Endothelial cell of umbilical vein (primary cell): ENCODE measurements around the gene HIVEP3. TPM values are rescaled to one million over a fixed set of nuclear protein-coding genes. Genes with fewer than 3 reads are reported as not detected.

Source experiments
- BruUV-seq: library from RNA; stranded (reverse); fragments of 400-500 nt; replicated peaks from 2 replicates; lab custom pipeline; 2021; lab: Mats Ljungman, UMichigan
- CTCF ChIA-PET: fragments of 300-600, 350-600 bp; sonication (Branson Sonifier 250); formaldehyde crosslinking; loops from one replicate; lab custom pipeline; 2021; ENCODE audit warnings: antibody characterized with exemption, inconsistent platforms; lab: Charles Lee
- POLR2A ChIA-PET: fragments of 300-600, 350-600 bp; sonication (Branson Sonifier 250); formaldehyde crosslinking; loops from one replicate; lab custom pipeline; 2021; ENCODE audit warnings: antibody characterized with exemption, inconsistent platforms; lab: Charles Lee
- DNase-seq: peaks from one replicate; pipeline ENCODE4 v3.0.0-alpha.2; 2011; ENCODE audit warnings: low read depth, low spot score
- FAIRE-seq: peaks from 2 replicates; lab custom pipeline; 2011; peaks lifted over from hg19 to GRCh38; lab: Jason Lieb, UNC
- H2AFZ ChIP-seq: 2 replicates; pipeline ENCODE4 v1.6.0; 2012; ENCODE audit warnings: low read depth, low read length, control low read depth, inconsistent platforms
- H3K27ac ChIP-seq: 2 replicates; pipeline ENCODE4 v1.5.1; 2011; ENCODE audit warnings: low read depth, mild to moderate bottlenecking, control low read depth, low read length, moderate library complexity; ENCODE audit not compliant: insufficient read depth
- H3K27me3 ChIP-seq, 2 experiments: 2 replicates each; pipeline versions ENCODE4 v1.6.0 to v1.6.1; 2011; ENCODE audit warnings: low read length in 2 of 2, mixed read lengths in 1 of 2; ENCODE audit not compliant: control insufficient read depth in 2 of 2, insufficient read depth in 2 of 2
- H3K36me3 ChIP-seq, 2 experiments: 2 replicates in 1 of 2; 3 replicates in 1 of 2; pipeline ENCODE4 v1.5.1; 2011; ENCODE audit warnings: low read length in 2 of 2, mild to moderate bottlenecking in 1 of 2, moderate library complexity in 1 of 2; ENCODE audit not compliant: control insufficient read depth in 2 of 2, insufficient read depth in 2 of 2; ENCODE audit errors: extremely low read depth in 1 of 2
- H3K4me1 ChIP-seq: 3 replicates; pipeline ENCODE4 v1.5.1; 2011; ENCODE audit warnings: mild to moderate bottlenecking, low read length; ENCODE audit not compliant: control insufficient read depth, insufficient read depth; ENCODE audit errors: extremely low read depth
- H3K4me2 ChIP-seq: 2 replicates; pipeline ENCODE4 v1.6.1; 2011; ENCODE audit warnings: low read length, control low read depth, mixed read lengths; ENCODE audit not compliant: insufficient read depth
- H3K4me3 ChIP-seq, 3 experiments: fragments of 200-600 bp in 1 of 3; sonication (generic), shearing (Covaris generic) in 1 of 3; replicated peaks in 1 of 3; 2 replicates each; pipeline ENCODE4 v1.5.1; 2011 to 2016; ENCODE audit warnings: control low read depth in 3 of 3, low read length in 3 of 3, mild to moderate bottlenecking in 2 of 3, inconsistent platforms in 1 of 3, low read depth in 1 of 3, moderate library complexity in 1 of 3; ENCODE audit not compliant: insufficient read depth in 1 of 3
- H3K79me2 ChIP-seq: 2 replicates; pipeline ENCODE4 v1.6.0; 2012; ENCODE audit warnings: low read length, inconsistent platforms; ENCODE audit not compliant: control insufficient read depth, insufficient read depth
- H3K9ac ChIP-seq: replicated peaks from 2 replicates; pipeline ENCODE3; 2011; ENCODE audit warnings: low read length, control low read depth; ENCODE audit not compliant: insufficient read depth; ENCODE audit errors: extremely low read depth
- H3K9me1 ChIP-seq: replicated peaks from 3 replicates; pipeline ENCODE4 v1.6.0; 2011; ENCODE audit warnings: mild to moderate bottlenecking, low read length; ENCODE audit not compliant: control insufficient read depth, insufficient read depth; ENCODE audit errors: extremely low read depth
- H3K9me3 ChIP-seq: replicated peaks from 2 replicates; pipeline ENCODE4 v1.5.1; 2012; ENCODE audit warnings: low read length, inconsistent platforms; ENCODE audit not compliant: control insufficient read depth, insufficient read depth
- H4K20me1 ChIP-seq: replicated peaks from 2 replicates; pipeline ENCODE3; 2011; ENCODE audit warnings: mild to moderate bottlenecking, low read length; ENCODE audit not compliant: control insufficient read depth, insufficient read depth; ENCODE audit errors: extremely low read depth
- CTCF ChIP-seq, 2 donors: IDR thresholded peaks; 1 replicate in 1 of 2; 2 replicates in 1 of 2; pipeline ENCODE4 v1.5.1; 2011; ENCODE audit warnings: low read length in 2 of 2, mild to moderate bottlenecking in 2 of 2, moderate library complexity in 2 of 2, control low read depth in 1 of 2, inconsistent platforms in 1 of 2, low read depth in 1 of 2; ENCODE audit not compliant: insufficient read depth in 1 of 2; ENCODE audit errors: extremely low read depth in 1 of 2
- FOS ChIP-seq: IDR thresholded peaks from 2 replicates; pipeline ENCODE4 v1.6.1; 2011; ENCODE audit warnings: mild to moderate bottlenecking, low read length, moderate library complexity, borderline replicate concordance; ENCODE audit not compliant: insufficient read depth
- GATA2 ChIP-seq: IDR thresholded peaks from 2 replicates; pipeline ENCODE4 v1.7.0; 2011; ENCODE audit warnings: low read depth, mild to moderate bottlenecking, moderate library complexity, mixed read lengths, low read length; ENCODE audit not compliant: insufficient read length, insufficient read depth
- MAX ChIP-seq: IDR thresholded peaks from 2 replicates; pipeline ENCODE4 v1.6.1; 2011; ENCODE audit not compliant: insufficient read depth, insufficient read length
- POLR2A ChIP-seq: IDR thresholded peaks from 2 replicates; pipeline ENCODE4 v1.6.1; 2012; ENCODE audit warnings: low read depth, mild to moderate bottlenecking, control low read depth, low read length
- POLR2AphosphoS5 ChIP-seq: IDR thresholded peaks from 2 replicates; pipeline ENCODE4 v1.6.1; 2012; ENCODE audit warnings: low read depth, mild to moderate bottlenecking, control low read depth, low read length, moderate library complexity; ENCODE audit not compliant: insufficient read depth
- dilution Hi-C: fragments of 300-500 bp; cut with MboI; formaldehyde crosslinking; loops from one replicate; pipeline ENCODE4 v1.15.0; 2019; ENCODE audit warnings: low sequenced_read_pairs; ENCODE audit not compliant: extremely low pct_ligation_motif_present
- intact Hi-C: fragments of 100-400 bp; cut with micrococcal nuclease; formaldehyde crosslinking; loops from one replicate; pipeline ENCODE4 v1.10.0; 2022
- polyA plus RNA-seq, 4 experiments: library from polyadenylated mRNA; depleted of rRNA in 3 of 4; stranded (reverse) in 3 of 4; unstranded in 1 of 4; fragments of >200 nt; gene quantifications; 2 replicates each; pipeline versions ENCODE4 v1.2.1 to v1.2.3, GENCODE V29; 2011 to 2012; ENCODE audit warnings: missing spikeins in 1 of 4
- total RNA-seq: library from RNA; stranded (reverse); gene quantifications from 2 replicates; pipeline ENCODE4 v1.2.3, GENCODE V29; 2021

The HIVEP3 gene
- total and polyA plus RNA-seq, 2 donors (not counting 3 experiments of a cell fraction or from before 2014, with no cell fraction given), result 3.4 to 4.0 TPM

- Histone ChIP-seq H4K20me1 (no peaks in the 10 kb centered on the region), H3K27ac (no peak overlapping the region), H3K4me1 (peaks cover 16% of the 10 kb centered on the region), H3K36me3 (no peaks in the 10 kb centered on the region), H3K27me3 (no peaks in the 10 kb centered on the region), H3K9ac (no peak overlapping the region), H3K79me2 (no peaks in the 10 kb centered on the region), H3K9me1 (no peaks in the 10 kb centered on the region), H2AFZ (no peak overlapping the region), H3K9me3 (no peaks in the 10 kb centered on the region), H3K4me3 (no peak overlapping the region), H3K4me2 (no peak overlapping the region)
- no TSS peak for BruUV-seq
- CTCF ChIA-PET, result no interaction called here
- no peak for FAIRE-seq
- DNase-seq, result no peak
- dilution Hi-C loops, result no loop called here
- POLR2A ChIA-PET, result no interaction called here
- TF ChIP-seq POLR2AphosphoS5, result no peak
- TF ChIP-seq MAX, result no peak
- TF ChIP-seq CTCF (IDR thresholded peaks at IDR 0.05; ENCODE audit: extremely low read depth in 1 of 2, insufficient read depth in 1 of 2, low read depth in 1 of 2, low read length in 2 of 2), result no peak
- no peak for TF ChIP-seq POLR2A
- TF ChIP-seq FOS, result no peak
- no peak for TF ChIP-seq GATA2
- intact Hi-C loops, result no loop called here
Measured at GRCh38 chr1:41687007-41687406, 231.7 kb downstream of the HIVEP3 start.
